Measurements from ENCODE around the gene IL18BP. TPM values are rescaled to one million over a fixed set of nuclear protein-coding genes. Genes with fewer than 3 reads are reported as not detected.

Gene IL18BP
- total and polyA plus RNA-seq, 2 donors (not counting 1 experiment from before 2014, with no cell fraction given) = 2.5 to 5.3 TPM

- H3K4me1 ChIP-seq (ENCODE audit: control insufficient read depth, extremely low read depth, insufficient read depth, low read length) = peaks cover 18% of the 10 kb centered on the region
- H3K36me3 ChIP-seq (ENCODE audit: control insufficient read depth, insufficient read depth, low read length) = no peaks in the 10 kb centered on the region
- peak in 1 of 2 donors; percentile 18 for DNase-seq (ENCODE audit: low read depth in 2 of 2)
- H3K4me3 ChIP-seq (replicated peaks in 1 of 4; ENCODE audit: control extremely low read depth in 1 of 4, insufficient read depth in 1 of 4, low read depth in 3 of 4, low read length in 4 of 4) = peak overlapping the region; percentile 47 to 96 (median 76)
- no peak overlapping the region for H2AFZ ChIP-seq (ENCODE audit: low read length)
- no peak for TF ChIP-seq EZH2 (IDR thresholded peaks at IDR 0.05; ENCODE audit: low read length, missing control alignments)
- no peak for TF ChIP-seq CTCF (conservative IDR thresholded peaks at IDR 0.05 in 1 of 2, IDR thresholded peaks at IDR 0.05 in 1 of 2; ENCODE audit: low read depth in 1 of 2, low read length in 2 of 2)
- no peaks in the 10 kb centered on the region for H3K27me3 ChIP-seq (ENCODE audit: control insufficient read depth, insufficient read depth, low read length)
- H3K9me3 ChIP-seq (ENCODE audit: control insufficient read depth, insufficient read depth, low read depth, low read length) = no peaks in the 10 kb centered on the region
- H4K20me1 ChIP-seq (ENCODE audit: control insufficient read depth, extremely low read depth, insufficient read depth, low read length) = no peaks in the 10 kb centered on the region
- H3K4me2 ChIP-seq (ENCODE audit: extremely low read depth, insufficient read depth, low read length) = peak overlapping the region; percentile 97
- no peak overlapping the region for H3K9ac ChIP-seq (ENCODE audit: insufficient read depth, low read length)
- H3K79me2 ChIP-seq (ENCODE audit: control insufficient read depth, insufficient read depth, low read length) = peaks cover 74% of the 10 kb centered on the region
- peak overlapping the region; percentile 92 for H3K27ac ChIP-seq (ENCODE audit: insufficient read depth, low read length)
Measured at GRCh38 chr11:72037554-72038311, 39.0 kb downstream of the IL18BP start.

GRCh38 chr11:72038491-72038890 is 39.8 kb downstream of the IL18BP start:
- Histone ChIP-seq H3K9me3 (ENCODE audit: control insufficient read depth, insufficient read depth, low read depth, low read length) (no peaks in the 10 kb centered on the region), H3K27ac (ENCODE audit: insufficient read depth, low read length) (peak overlapping the region; percentile 92), H3K4me1 (ENCODE audit: control insufficient read depth, extremely low read depth, insufficient read depth, low read length) (peaks cover 18% of the 10 kb centered on the region), H3K36me3 (ENCODE audit: control insufficient read depth, insufficient read depth, low read length) (no peaks in the 10 kb centered on the region), H4K20me1 (ENCODE audit: control insufficient read depth, extremely low read depth, insufficient read depth, low read length) (no peaks in the 10 kb centered on the region), H2AFZ (ENCODE audit: low read length) (no peak overlapping the region), H3K79me2 (ENCODE audit: control insufficient read depth, insufficient read depth, low read length) (peaks cover 72% of the 10 kb centered on the region), H3K4me3 (replicated peaks in 1 of 4; ENCODE audit: control extremely low read depth in 1 of 4, insufficient read depth in 1 of 4, low read depth in 3 of 4, low read length in 4 of 4) (peak overlapping the region; percentile 47 to 96 (median 76)), H3K4me2 (ENCODE audit: extremely low read depth, insufficient read depth, low read length) (peak overlapping the region; percentile 97), H3K9ac (ENCODE audit: insufficient read depth, low read length) (peak overlapping the region; percentile 48), H3K27me3 (ENCODE audit: control insufficient read depth, insufficient read depth, low read length) (no peaks in the 10 kb centered on the region)
- peak; percentile 75 to 89 for DNase-seq (ENCODE audit: low read depth in 2 of 2)
- TF ChIP-seq EZH2 (IDR thresholded peaks at IDR 0.05; ENCODE audit: low read length, missing control alignments) (no peak), CTCF (conservative IDR thresholded peaks at IDR 0.05 in 1 of 2, IDR thresholded peaks at IDR 0.05 in 1 of 2; ENCODE audit: low read depth in 1 of 2, low read length in 2 of 2) (no peak)

GRCh38 chr11:72039031-72039855 is 40.5 kb downstream of the IL18BP start:
- H3K4me3 ChIP-seq (replicated peaks in 1 of 4; ENCODE audit: control extremely low read depth in 1 of 4, insufficient read depth in 1 of 4, low read depth in 3 of 4, low read length in 4 of 4) = peak overlapping the region; percentile 47 to 96 (median 76)
- peak; percentile 28 to 81 for DNase-seq (ENCODE audit: low read depth in 2 of 2)
- H3K9ac ChIP-seq (ENCODE audit: insufficient read depth, low read length) = peak overlapping the region; percentile 79
- H3K27me3 ChIP-seq (ENCODE audit: control insufficient read depth, insufficient read depth, low read length) = no peaks in the 10 kb centered on the region
- H3K27ac ChIP-seq (ENCODE audit: insufficient read depth, low read length) = peak overlapping the region; percentile 92
- no peaks in the 10 kb centered on the region for H3K36me3 ChIP-seq (ENCODE audit: control insufficient read depth, insufficient read depth, low read length)
- no peaks in the 10 kb centered on the region for H4K20me1 ChIP-seq (ENCODE audit: control insufficient read depth, extremely low read depth, insufficient read depth, low read length)
- peaks cover 18% of the 10 kb centered on the region for H3K4me1 ChIP-seq (ENCODE audit: control insufficient read depth, extremely low read depth, insufficient read depth, low read length)
- H3K9me3 ChIP-seq (ENCODE audit: control insufficient read depth, insufficient read depth, low read depth, low read length) = no peaks in the 10 kb centered on the region
- peaks cover 73% of the 10 kb centered on the region for H3K79me2 ChIP-seq (ENCODE audit: control insufficient read depth, insufficient read depth, low read length)
- TF ChIP-seq CTCF (conservative IDR thresholded peaks at IDR 0.05 in 1 of 2, IDR thresholded peaks at IDR 0.05 in 1 of 2; ENCODE audit: low read depth in 1 of 2, low read length in 2 of 2) = no peak
- no peak for TF ChIP-seq EZH2 (IDR thresholded peaks at IDR 0.05; ENCODE audit: low read length, missing control alignments)
- H2AFZ ChIP-seq (ENCODE audit: low read length) = no peak overlapping the region
- peak overlapping the region; percentile 97 for H3K4me2 ChIP-seq (ENCODE audit: extremely low read depth, insufficient read depth, low read length)
